D721Med (cell line): Measurements from ENCODE around the gene RALGPS2.

Source experiments
- DNase-seq: peaks from one replicate; pipeline ENCODE4 v3.0.0; 2011; ENCODE audit warnings: low spot score; ENCODE audit not compliant: insufficient read length
- FAIRE-seq: peaks from 2 replicates; lab custom pipeline; 2011; peaks lifted over from hg19 to GRCh38; lab: Jason Lieb, UNC
- CTCF ChIP-seq: IDR thresholded peaks from 2 replicates; pipeline ENCODE4 v1.5.1; 2012; ENCODE audit warnings: mild to moderate bottlenecking, control low read depth; ENCODE audit not compliant: insufficient read depth; ENCODE audit errors: missing control alignments

Gene RALGPS2

GRCh38 chr1:178886551-178886950 lies 161.5 kb downstream of the RALGPS2 start:
- FAIRE-seq (peak; percentile 84), DNase-seq (no peak)
- TF ChIP-seq CTCF = no peak

- FAIRE-seq (no peak), DNase-seq (no peak)
- no peak for TF ChIP-seq CTCF
Measured at GRCh38 chr1:178895928-178896327, 170.9 kb downstream of the RALGPS2 start.

- no peak for TF ChIP-seq CTCF
- DNase-seq (no peak), FAIRE-seq (no peak)
Measured at GRCh38 chr1:178898401-178898800, 173.4 kb downstream of the RALGPS2 start.

GRCh38 chr1:178899402-178899801 lies 174.4 kb downstream of the RALGPS2 start:
- DNase-seq (no peak), FAIRE-seq (peak; percentile 48)
- TF ChIP-seq CTCF = no peak

GRCh38 chr1:178901482-178902125 lies 176.6 kb downstream of the RALGPS2 start:
- FAIRE-seq (peak; percentile 89), DNase-seq (no peak)
- no peak for TF ChIP-seq CTCF

GRCh38 chr1:178908358-178908757 lies 183.3 kb downstream of the RALGPS2 start:
- FAIRE-seq = no peak
- TF ChIP-seq CTCF = no peak
- DNase-seq = no peak

- no peak for DNase-seq
- TF ChIP-seq CTCF = no peak
- no peak for FAIRE-seq
Measured at GRCh38 chr1:178910023-178910422, 185.0 kb downstream of the RALGPS2 start.
